ENCODE results near the gene IL34.

Gene IL34

GRCh38 chr16:70689035-70689969, 42.9 kb downstream of the IL34 start:
- DNase-seq (ENCODE audit: low read depth), result no peak

GRCh38 chr16:70689970-70690891, 43.9 kb downstream of the IL34 start:
- no peak for DNase-seq (ENCODE audit: low read depth)

GRCh38 chr16:70691223-70692129, 45.1 kb downstream of the IL34 start:
- no peak for DNase-seq (ENCODE audit: low read depth)

GRCh38 chr16:70692130-70692872, 45.9 kb downstream of the IL34 start:
- DNase-seq (ENCODE audit: low read depth), result no peak

GRCh38 chr16:70692873-70693671, 46.7 kb downstream of the IL34 start:
- DNase-seq (ENCODE audit: low read depth), result no peak

GRCh38 chr16:70694088-70694867, 47.9 kb downstream of the IL34 start:
- no peak for DNase-seq (ENCODE audit: low read depth)

GRCh38 chr16:70694868-70695218, 48.5 kb downstream of the IL34 start:
- DNase-seq (ENCODE audit: low read depth), result no peak

- peak; percentile 91 for DNase-seq (ENCODE audit: low read depth)
Observed at GRCh38 chr16:70695331-70696070, 49.1 kb downstream of the IL34 start.

- no peak for DNase-seq (ENCODE audit: low read depth)
Observed at GRCh38 chr16:70696355-70696754, 50.0 kb downstream of the IL34 start.

- DNase-seq (ENCODE audit: low read depth), result peak; percentile 92
Observed at GRCh38 chr16:70696952-70697593, 50.7 kb downstream of the IL34 start.

GRCh38 chr16:70697594-70698170, 51.3 kb downstream of the IL34 start:
- DNase-seq (ENCODE audit: low read depth), result no peak

- DNase-seq (ENCODE audit: low read depth), result no peak
Observed at GRCh38 chr16:70698901-70699300, 52.5 kb downstream of the IL34 start.

- DNase-seq (ENCODE audit: low read depth), result no peak
Observed at GRCh38 chr16:70699696-70700095, 53.3 kb downstream of the IL34 start.

GRCh38 chr16:70700101-70701020, 54.0 kb downstream of the IL34 start:
- DNase-seq (ENCODE audit: low read depth), result no peak

GRCh38 chr16:70701036-70701435, 54.7 kb downstream of the IL34 start:
- DNase-seq (ENCODE audit: low read depth), result no peak

- DNase-seq (ENCODE audit: low read depth), result no peak
Observed at GRCh38 chr16:70701596-70701995, 55.2 kb downstream of the IL34 start.

GRCh38 chr16:70701998-70702397, 55.6 kb downstream of the IL34 start:
- no peak for DNase-seq (ENCODE audit: low read depth)
